ENCODE results near the gene RAD23A. TPM values are rescaled to one million over a fixed set of nuclear protein-coding genes. Genes with fewer than 3 reads are reported as not detected.

RAD23A gene
- total and polyA plus RNA-seq, 10 of the 15 experiments (the other 5 are each of a cell fraction or from before 2014, with no cell fraction given), result 8.8 to 198 (median 119) TPM

GRCh38 chr19:12990853-12991252, 45.2 kb downstream of the RAD23A start:
- no peak for DNase-seq (ENCODE audit: low read depth, low spot score)
- Histone ChIP-seq H3K27me3 (replicated peaks in 1 of 2; ENCODE audit: control insufficient read depth in 2 of 2, insufficient read depth in 2 of 2, low read length in 1 of 2) (peaks cover 4 to 6% of the 10 kb centered on the region in 2 experiments; a peak in 3 of 4 replicates), H2AFZ (ENCODE audit: control insufficient read depth, low read depth, low read length) (no peak overlapping the region), H3K4me1 (ENCODE audit: control insufficient read depth, insufficient read depth, low read length) (no peaks in the 10 kb centered on the region), H3K4me3 (no peak overlapping the region), H3K4me2 (ENCODE audit: control insufficient read depth, insufficient read depth) (no peak overlapping the region), H4K20me1 (ENCODE audit: control insufficient read depth, insufficient read depth) (no peaks in the 10 kb centered on the region), H3K9ac (ENCODE audit: control insufficient read depth, insufficient read depth, low read length) (no peak overlapping the region), H3K9me3 (replicated peaks; ENCODE audit: control insufficient read depth, insufficient read depth, low read length) (no peaks in the 10 kb centered on the region), H3K79me2 (ENCODE audit: control insufficient read depth, insufficient read depth, low read length) (no peaks in the 10 kb centered on the region), H3K36me3 (ENCODE audit: control insufficient read depth in 2 of 2, insufficient read depth in 2 of 2, low read length in 1 of 2) (no peaks in the 10 kb centered on the region), H3K27ac (ENCODE audit: control insufficient read depth, insufficient read depth) (no peak overlapping the region)
- no peak for FAIRE-seq
- ChIA-PET RAD21 (ENCODE audit: unreplicated experiment) (no interaction called here), SMC1A (ENCODE audit: uncharacterized antibody, unreplicated experiment) (no interaction called here), POLR2A (no interaction called here), CTCF (no interaction called here)
- in situ Hi-C loops (cut with MboI) (no loop called here), intact Hi-C loops (cut with micrococcal nuclease; ENCODE audit: unreplicated experiment) (no loop called here)
- TF ChIP-seq ZNF384 (IDR thresholded peaks at IDR 0.05; ENCODE audit: borderline replicate concordance, low read depth, low read length) (no peak), TBL1XR1 (IDR thresholded peaks at IDR 0.05; ENCODE audit: low read depth, low read length) (no peak), MTA3 (IDR thresholded peaks at IDR 0.05; ENCODE audit: borderline replicate concordance, low read length) (no peak), ZNF217 (IDR thresholded peaks at IDR 0.05) (no peak), MYB (IDR thresholded peaks at IDR 0.05; ENCODE audit: borderline replicate concordance, low read depth, low read length) (no peak), GABPA (IDR thresholded peaks at IDR 0.05; ENCODE audit: low read depth) (no peak), POLR2AphosphoS5 (IDR thresholded peaks at IDR 0.05; ENCODE audit: low read length) (no peak), RUNX3 (IDR thresholded peaks at IDR 0.05; ENCODE audit: low read length) (no peak)
- 33% methylated on average over 3 of the region's 3 CpGs for WGBS (ENCODE audit: insufficient coverage, insufficient replicate concordance, low lambda C conversion rate, missing lambda C conversion rate)
- ATAC-seq, result no peak
- BruUV-seq (replicated peaks), result no TSS peak

- Histone ChIP-seq H4K20me1 (ENCODE audit: control insufficient read depth, insufficient read depth) (no peaks in the 10 kb centered on the region), H3K9ac (ENCODE audit: control insufficient read depth, insufficient read depth, low read length) (no peak overlapping the region), H3K4me1 (ENCODE audit: control insufficient read depth, insufficient read depth, low read length) (no peaks in the 10 kb centered on the region), H3K9me3 (replicated peaks; ENCODE audit: control insufficient read depth, insufficient read depth, low read length) (no peaks in the 10 kb centered on the region), H3K4me2 (ENCODE audit: control insufficient read depth, insufficient read depth) (no peak overlapping the region), H3K79me2 (ENCODE audit: control insufficient read depth, insufficient read depth, low read length) (no peaks in the 10 kb centered on the region), H3K27ac (ENCODE audit: control insufficient read depth, insufficient read depth) (no peak overlapping the region), H3K36me3 (ENCODE audit: control insufficient read depth in 2 of 2, insufficient read depth in 2 of 2, low read length in 1 of 2) (no peaks in the 10 kb centered on the region), H2AFZ (ENCODE audit: control insufficient read depth, low read depth, low read length) (no peak overlapping the region), H3K27me3 (replicated peaks in 1 of 2; ENCODE audit: control insufficient read depth in 2 of 2, insufficient read depth in 2 of 2, low read length in 1 of 2) (peaks cover 4 to 6% of the 10 kb centered on the region in 2 experiments; a peak in 3 of 4 replicates), H3K4me3 (no peak overlapping the region)
- FAIRE-seq (no peak), ATAC-seq (no peak), DNase-seq (ENCODE audit: low read depth, low spot score) (no peak)
- in situ Hi-C loops (cut with MboI) (no loop called here), intact Hi-C loops (cut with micrococcal nuclease; ENCODE audit: unreplicated experiment) (no loop called here)
- 73% methylated on average over 5 of the region's 5 CpGs for WGBS (ENCODE audit: insufficient coverage, insufficient replicate concordance, low lambda C conversion rate, missing lambda C conversion rate)
- peak; percentile 13 for TF ChIP-seq PBX3 (IDR thresholded peaks at IDR 0.05; ENCODE audit: insufficient replicate concordance, low read depth, low read length)
- TF ChIP-seq KLF5 (IDR thresholded peaks at IDR 0.05; ENCODE audit: partially characterized antibody), result no peak
- CTCF ChIA-PET, result interaction anchor here (0.6 kb wide), 1 partner anchor 1735 kb away, joined by 3 read pairs; no protein-coding TSS in a partner anchor
- POLR2A ChIA-PET, result interaction anchor here (0.6 kb wide), 2 partner anchors 31 to 157 kb away, joined by 6 to 9 read pairs; no protein-coding TSS in a partner anchor
- RAD21 ChIA-PET (ENCODE audit: unreplicated experiment), result no interaction called here
- no TSS peak for BruUV-seq (replicated peaks)
- SMC1A ChIA-PET (ENCODE audit: uncharacterized antibody, unreplicated experiment), result no interaction called here
These were observed 45.6 kb downstream of the RAD23A start for GRCh38 chr19:12991296-12991695.

Measured in GM12878 (cell line).